KMS-11 (cell line): Measurements from ENCODE around the gene FFAR1.

Source experiments
- H2AFZ ChIP-seq: fragments of 200-600 bp; sonication (generic); 2 replicates; pipeline ENCODE4 v1.6.1; 2016; ENCODE audit warnings: antibody characterized with exemption, mixed run types, low read depth
- H3K27ac ChIP-seq: fragments of 200-600 bp; sonication (generic); 2 replicates; pipeline ENCODE4 v1.6.1; 2016; ENCODE audit warnings: mild to moderate bottlenecking, mixed run types
- H3K27me3 ChIP-seq: fragments of 200-600 bp; sonication (generic); 2 replicates; pipeline ENCODE4 v1.6.1; 2017; ENCODE audit warnings: mild to moderate bottlenecking, low read depth, mixed run types, moderate library complexity; ENCODE audit not compliant: insufficient read depth
- H3K36me3 ChIP-seq: fragments of 200-600 bp; sonication (generic); 2 replicates; pipeline ENCODE4 v1.6.1; 2017; ENCODE audit warnings: mild to moderate bottlenecking, mixed run types; ENCODE audit not compliant: insufficient read depth
- H3K4me1 ChIP-seq: fragments of 200-600 bp; sonication (generic); 2 replicates; pipeline ENCODE4 v1.6.1; 2016; ENCODE audit warnings: mild to moderate bottlenecking, low read depth, mixed run types; ENCODE audit not compliant: poor library complexity, severe bottlenecking
- H3K4me2 ChIP-seq: fragments of 200-600 bp; sonication (generic); 2 replicates; pipeline ENCODE4 v1.7.0; 2016; ENCODE audit warnings: mild to moderate bottlenecking, mixed run types
- H3K4me3 ChIP-seq: fragments of 200-600 bp; sonication (generic); IDR thresholded peaks from 2 replicates; pipeline ENCODE4 v1.6.1; 2017; ENCODE audit warnings: low read depth, low read length, mixed read lengths; ENCODE audit not compliant: insufficient read depth
- H3K79me2 ChIP-seq: fragments of 200-600 bp; sonication (generic); 2 replicates; pipeline ENCODE4 v1.6.1; 2016; ENCODE audit warnings: low read depth, mixed run types; ENCODE audit not compliant: insufficient read depth
- H3K9ac ChIP-seq: fragments of 200-600 bp; sonication (generic); 2 replicates; pipeline ENCODE4 v1.6.1; 2016; ENCODE audit warnings: mild to moderate bottlenecking, mixed run types
- H4K20me1 ChIP-seq: fragments of 200-600 bp; sonication (generic); 2 replicates; pipeline ENCODE4 v1.6.1; 2016; ENCODE audit warnings: mild to moderate bottlenecking, mixed run types; ENCODE audit not compliant: insufficient read depth
- TF ChIP-seq, protein P1 (sequence below): fragments of 200-600 bp; sonication (generic); conservative IDR thresholded peaks from 2 replicates; pipeline ENCODE4 v1.6.1; 2017; ENCODE audit warnings: low read depth, mild to moderate bottlenecking, antibody characterized with exemption, low read length, moderate library complexity, mixed read lengths

Gene FFAR1

DNA sequence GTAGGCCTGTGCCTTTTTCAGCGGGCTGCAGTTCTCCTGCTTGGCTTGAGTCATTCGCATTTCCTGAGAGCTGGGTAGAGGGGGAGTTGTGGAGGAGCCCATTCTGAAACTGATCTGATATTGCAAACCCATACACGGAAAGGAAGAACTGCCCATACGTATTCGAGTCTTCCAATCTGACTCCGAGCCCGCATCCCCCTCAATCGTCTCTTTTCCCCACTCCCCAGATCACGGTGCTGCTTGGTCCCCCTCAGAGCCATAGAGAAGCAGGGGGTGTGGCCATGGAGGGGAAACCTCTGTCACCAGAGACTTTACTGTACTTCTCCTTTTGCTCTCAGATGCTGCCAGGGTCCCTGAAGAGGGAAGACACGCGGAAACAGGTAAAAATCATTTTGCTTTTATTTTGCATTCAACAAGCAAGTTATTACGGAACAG, 18.8 kb upstream of the FFAR1 start, which contains the start of gene CD22:
CD22 (plus strand) TSS at position 337 of the 435 bp plus-strand sequence. CDS start 2,854 bp downstream, outside the sequence.
- H2AFZ ChIP-seq, result no peak within 1 kb of the TSS
- TF ChIP-seq, protein P1, sequence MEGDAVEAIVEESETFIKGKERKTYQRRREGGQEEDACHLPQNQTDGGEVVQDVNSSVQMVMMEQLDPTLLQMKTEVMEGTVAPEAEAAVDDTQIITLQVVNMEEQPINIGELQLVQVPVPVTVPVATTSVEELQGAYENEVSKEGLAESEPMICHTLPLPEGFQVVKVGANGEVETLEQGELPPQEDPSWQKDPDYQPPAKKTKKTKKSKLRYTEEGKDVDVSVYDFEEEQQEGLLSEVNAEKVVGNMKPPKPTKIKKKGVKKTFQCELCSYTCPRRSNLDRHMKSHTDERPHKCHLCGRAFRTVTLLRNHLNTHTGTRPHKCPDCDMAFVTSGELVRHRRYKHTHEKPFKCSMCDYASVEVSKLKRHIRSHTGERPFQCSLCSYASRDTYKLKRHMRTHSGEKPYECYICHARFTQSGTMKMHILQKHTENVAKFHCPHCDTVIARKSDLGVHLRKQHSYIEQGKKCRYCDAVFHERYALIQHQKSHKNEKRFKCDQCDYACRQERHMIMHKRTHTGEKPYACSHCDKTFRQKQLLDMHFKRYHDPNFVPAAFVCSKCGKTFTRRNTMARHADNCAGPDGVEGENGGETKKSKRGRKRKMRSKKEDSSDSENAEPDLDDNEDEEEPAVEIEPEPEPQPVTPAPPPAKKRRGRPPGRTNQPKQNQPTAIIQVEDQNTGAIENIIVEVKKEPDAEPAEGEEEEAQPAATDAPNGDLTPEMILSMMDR, result no peak
- H3K79me2 ChIP-seq, result no peaks in the 10 kb centered on the region
- H4K20me1 ChIP-seq, result no peaks in the 10 kb centered on the region
- no peaks in the 10 kb centered on the region for H3K4me1 ChIP-seq
- no peak within 1 kb of the TSS for H3K9ac ChIP-seq
- H3K27ac ChIP-seq, result no peak within 1 kb of the TSS
- H3K27me3 ChIP-seq, result peaks cover 38% of the 10 kb centered on the region
- H3K4me2 ChIP-seq, result no peak within 1 kb of the TSS
- no peak within 1 kb of the TSS for H3K4me3 ChIP-seq
- no peaks in the 10 kb centered on the region for H3K36me3 ChIP-seq

DNA sequence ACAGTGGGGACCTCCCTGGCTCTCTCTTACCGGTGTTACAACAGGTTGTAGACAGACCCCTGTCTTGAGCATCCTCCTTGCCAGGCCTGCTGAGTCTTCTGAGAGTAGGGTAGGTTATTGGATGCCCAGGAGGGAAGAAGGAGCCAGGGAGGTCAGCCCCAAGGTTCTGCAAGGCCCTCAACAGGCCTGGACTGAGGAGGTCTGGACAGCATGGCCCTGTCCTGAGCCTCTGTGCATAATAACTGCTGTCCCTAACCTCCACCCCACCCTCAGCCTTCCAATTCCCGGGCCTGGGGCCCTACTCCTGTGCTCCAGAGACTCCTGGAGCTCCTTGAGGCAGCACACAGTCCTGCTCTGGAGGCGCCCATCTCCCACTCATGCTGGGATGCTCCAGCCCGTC, 18.4 kb upstream of the FFAR1 start:
- TF ChIP-seq, protein P1, result no peak
- Histone ChIP-seq H3K9ac (no peak overlapping the region), H3K4me2 (no peak overlapping the region)

DNA sequence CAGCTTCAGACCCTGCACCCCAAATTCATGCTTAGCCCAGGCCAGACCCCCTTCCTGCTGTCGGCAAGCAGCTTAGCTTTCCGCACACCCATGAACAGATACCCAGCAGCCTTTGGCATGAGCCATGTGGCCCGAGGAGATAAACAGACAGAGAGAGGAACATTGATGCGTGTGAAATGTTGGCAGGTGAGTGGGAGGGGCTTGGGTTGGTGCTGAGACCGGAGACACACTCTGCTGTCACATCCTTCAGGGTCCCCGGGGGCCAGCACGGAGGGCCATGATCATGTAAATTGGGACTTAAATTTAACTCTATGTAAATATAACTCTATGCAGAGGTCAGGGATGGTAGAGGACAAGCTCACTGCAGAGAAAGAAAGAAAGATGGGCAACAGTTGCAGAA, 17.2 kb upstream of the FFAR1 start:
- no peaks in the 10 kb centered on the region for H3K79me2 ChIP-seq
- no peak overlapping the region for H2AFZ ChIP-seq
- no peaks in the 10 kb centered on the region for H4K20me1 ChIP-seq
- H3K9ac ChIP-seq, result no peak overlapping the region
- no peaks in the 10 kb centered on the region for H3K36me3 ChIP-seq
- no peak overlapping the region for H3K4me2 ChIP-seq
- TF ChIP-seq, protein P1, result no peak
- no peak overlapping the region for H3K27ac ChIP-seq
- peaks cover 48% of the 10 kb centered on the region for H3K27me3 ChIP-seq
- no peak overlapping the region for H3K4me3 ChIP-seq
- H3K4me1 ChIP-seq, result no peaks in the 10 kb centered on the region

More for the DNA sequence above, 18.4 kb upstream of the FFAR1 start:
- H3K27ac ChIP-seq, result no peak overlapping the region
- peaks cover 43% of the 10 kb centered on the region for H3K27me3 ChIP-seq
- H3K4me1 ChIP-seq, result no peaks in the 10 kb centered on the region
- H3K36me3 ChIP-seq, result no peaks in the 10 kb centered on the region
- H2AFZ ChIP-seq, result no peak overlapping the region
- H4K20me1 ChIP-seq, result no peaks in the 10 kb centered on the region
- no peak overlapping the region for H3K4me3 ChIP-seq
- H3K79me2 ChIP-seq, result no peaks in the 10 kb centered on the region

DNA sequence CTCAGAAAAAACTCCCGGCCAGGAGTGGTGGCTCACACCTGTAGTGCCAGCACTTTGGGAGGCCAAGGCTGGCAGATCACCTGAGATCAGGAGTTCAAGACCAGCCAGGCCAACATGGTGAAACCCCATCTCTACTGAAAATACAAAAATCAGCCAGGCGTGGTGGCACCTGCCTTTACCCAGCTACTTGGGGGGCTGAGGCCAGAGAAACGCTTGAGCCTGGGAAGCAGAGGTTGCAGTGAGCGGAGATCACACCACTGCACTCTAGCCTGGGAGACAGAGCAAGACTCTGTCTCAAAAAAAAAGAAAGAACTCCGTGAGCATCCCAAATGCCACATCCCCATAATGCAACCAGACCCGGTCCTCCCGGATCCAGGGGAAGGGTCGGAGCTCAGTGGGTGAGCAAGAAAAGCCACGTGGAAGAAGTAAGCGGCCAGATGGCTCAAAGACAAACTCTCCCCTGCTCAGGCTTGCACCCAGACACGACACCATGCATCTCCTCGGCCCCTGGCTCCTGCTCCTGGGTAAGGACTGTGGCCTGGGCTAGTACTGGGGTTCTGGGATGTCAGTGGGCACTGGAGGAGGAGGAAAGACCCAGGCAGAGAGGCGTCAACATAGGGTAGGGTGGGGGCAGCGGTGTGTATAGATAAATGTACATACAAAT, 16.0 kb upstream of the FFAR1 start:
- no peak overlapping the region for H3K27ac ChIP-seq
- TF ChIP-seq, protein P1, result no peak
- no peak overlapping the region for H3K4me3 ChIP-seq
- peaks cover 53% of the 10 kb centered on the region for H3K27me3 ChIP-seq
- no peaks in the 10 kb centered on the region for H3K79me2 ChIP-seq
- no peak overlapping the region for H3K9ac ChIP-seq
- H3K36me3 ChIP-seq, result no peaks in the 10 kb centered on the region
- H2AFZ ChIP-seq, result no peak overlapping the region
- H4K20me1 ChIP-seq, result no peaks in the 10 kb centered on the region
- H3K4me2 ChIP-seq, result no peak overlapping the region
- no peaks in the 10 kb centered on the region for H3K4me1 ChIP-seq
